GM10266 (cell line): ENCODE results near the gene PSMB9.
A peak's percentile ranks its signal among the peaks of the same experiment; 100 is the strongest.
"Not testable (repeated sequence)": the region's sequence is repeated elsewhere in the genome, so short reads cannot be mapped to it uniquely, and the experiment has no call there.

Experiments used
- DNase-seq: peaks from one replicate; pipeline ENCODE4 v3.0.0; 2012; ENCODE audit errors: extremely low spot score
- CTCF ChIP-seq: IDR thresholded peaks from 2 replicates; pipeline ENCODE4 v1.5.1; 2012; ENCODE audit warnings: mild to moderate bottlenecking, low read depth; ENCODE audit not compliant: control insufficient read depth, insufficient read depth; ENCODE audit errors: missing control alignments

Gene PSMB9

GRCh38 chr6:32862725-32863124 lies 8.7 kb downstream of the PSMB9 start:
- DNase-seq: no peak
- no peak for TF ChIP-seq CTCF

DNA sequence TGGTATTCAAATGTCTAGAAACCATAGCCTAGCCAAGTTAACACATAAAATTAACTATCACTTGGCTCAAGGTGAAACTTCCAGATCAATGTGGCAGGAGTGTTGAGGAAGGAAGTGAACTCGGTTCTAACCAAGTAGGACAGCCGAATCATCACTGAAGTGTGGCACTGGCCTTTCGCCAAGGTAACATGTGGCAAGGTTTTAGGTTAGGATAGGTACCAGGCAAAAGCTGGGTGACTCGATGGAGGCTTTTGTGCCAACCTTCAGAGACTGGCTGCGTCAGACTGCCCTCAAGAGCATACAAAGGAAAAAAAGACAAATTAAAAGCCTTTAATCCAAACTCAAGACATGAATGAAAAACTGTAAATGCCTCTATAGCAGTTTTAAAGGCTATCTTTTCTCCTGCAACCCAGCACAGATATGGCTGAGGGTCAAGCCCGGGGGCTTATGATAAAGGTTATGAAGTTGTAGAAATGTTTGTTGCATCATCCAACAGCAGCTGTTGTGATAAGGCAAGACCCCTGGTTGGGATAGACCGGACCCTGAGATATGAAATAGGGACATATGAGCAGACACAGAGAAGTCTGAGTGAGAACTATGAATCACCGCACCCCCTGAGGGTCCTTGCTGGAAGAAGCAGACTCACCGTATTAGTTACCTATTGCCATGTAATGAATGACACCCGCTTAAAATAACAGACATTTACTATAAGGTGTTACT lies 11.9 kb downstream of the PSMB9 start:
- DNase-seq: no peak
- no peak for TF ChIP-seq CTCF

DNA sequence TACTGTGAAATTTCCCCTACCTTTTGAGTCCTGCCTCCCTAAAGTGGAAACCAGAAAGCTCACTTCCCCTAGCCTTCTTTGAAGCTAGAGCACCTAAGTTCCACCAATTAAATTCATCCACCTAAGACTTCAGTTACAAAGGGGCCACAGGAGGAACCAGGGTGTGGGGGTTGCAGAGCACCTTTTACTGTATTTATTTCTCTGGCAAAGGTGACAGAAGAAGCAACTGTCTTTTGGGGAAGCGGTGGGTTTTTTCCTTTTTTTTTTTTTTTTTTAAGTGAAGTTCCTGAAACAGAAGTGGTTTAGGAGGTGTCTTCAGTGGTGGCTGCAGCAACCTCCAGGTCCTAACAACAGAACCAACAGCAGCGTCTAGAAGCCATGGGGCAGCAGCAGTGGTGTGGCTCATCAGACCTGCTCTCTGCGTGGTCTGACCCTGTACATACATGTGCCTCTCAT lies 13.1 kb downstream of the PSMB9 start:
- TF ChIP-seq CTCF: no peak
- DNase-seq: no peak

GRCh38 chr6:32867554-32868256 lies 13.7 kb downstream of the PSMB9 start:
- TF ChIP-seq CTCF: no peak
- no peak for DNase-seq

DNA sequence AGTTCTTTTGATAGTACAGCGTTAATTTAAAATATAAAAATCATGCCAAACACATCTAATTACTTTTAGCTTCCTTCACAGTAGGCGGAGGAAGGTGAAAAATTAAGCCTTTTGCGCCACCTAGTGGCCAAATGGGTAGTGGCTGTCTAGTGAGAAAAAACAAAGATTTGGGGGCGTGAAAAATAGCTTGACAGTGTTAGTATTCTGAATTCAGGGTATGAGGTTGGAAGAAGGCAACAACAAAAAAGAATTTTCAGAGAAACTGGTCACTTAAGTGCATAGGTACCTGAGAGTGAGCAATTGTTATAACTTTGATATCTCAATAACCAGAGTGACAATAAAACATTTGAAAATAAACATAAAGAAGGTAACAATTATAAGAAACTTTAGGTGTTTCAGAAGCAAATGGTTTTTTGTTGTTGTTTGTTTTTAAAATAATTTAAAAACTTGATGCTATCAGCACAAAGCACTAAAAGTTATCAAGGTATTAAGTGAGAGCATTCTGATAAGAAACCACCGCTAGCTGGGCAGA lies 14.3 kb downstream of the PSMB9 start:
- peak; percentile 58 for DNase-seq
- TF ChIP-seq CTCF: peak; percentile 85

DNA sequence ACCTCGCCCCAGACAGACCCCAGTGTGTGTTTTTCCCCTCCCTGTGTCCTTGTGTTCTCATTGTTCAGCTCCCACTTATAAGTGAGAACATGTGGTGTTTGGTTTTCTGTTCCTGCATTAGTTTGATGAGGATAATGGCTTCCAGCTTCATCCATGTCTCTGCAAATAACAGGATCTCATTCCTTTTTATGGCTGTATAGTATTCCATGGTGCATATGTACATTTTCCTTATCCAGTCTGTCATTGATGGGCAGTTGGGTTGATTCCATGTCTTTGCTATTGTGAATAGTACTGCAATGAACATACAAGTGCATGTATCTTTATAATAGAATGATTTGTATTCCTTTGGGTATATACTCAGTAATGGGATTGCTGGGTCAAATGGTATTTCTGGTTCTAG lies 20.0 kb downstream of the PSMB9 start:
- DNase-seq: not testable (repeated sequence)

DNA sequence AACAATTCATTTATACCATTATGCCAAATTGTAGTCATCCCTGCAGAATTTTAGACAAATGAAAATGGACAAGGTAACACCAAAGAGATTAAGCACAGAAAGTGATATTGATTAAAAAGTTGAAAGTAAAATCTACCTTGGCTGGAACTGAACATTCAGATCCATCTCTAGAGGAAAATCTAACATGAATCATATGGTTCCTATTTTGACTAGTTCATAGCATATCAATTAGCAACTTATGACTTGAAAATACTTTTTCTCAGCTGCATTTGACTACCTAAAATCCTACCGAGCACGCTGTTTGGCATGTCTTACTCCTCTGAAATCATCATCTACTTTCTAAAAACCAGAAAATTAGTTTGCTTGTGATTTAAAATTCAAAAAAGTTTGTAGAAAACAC lies 22.6 kb downstream of the PSMB9 start:
- TF ChIP-seq CTCF: no peak
- DNase-seq: no peak
